ENCODE measurements around the gene COMMD7.
"Not testable (repeated sequence)": the region's sequence is repeated elsewhere in the genome, so short reads cannot be mapped to it uniquely, and the experiment has no call there.

COMMD7 gene

GRCh38 chr20:32728435-32728834, 14.8 kb downstream of the COMMD7 start:
- DNase-seq (ENCODE audit: low read depth), result not testable (repeated sequence)

GRCh38 chr20:32727683-32728082, 15.6 kb downstream of the COMMD7 start:
- DNase-seq (ENCODE audit: low read depth), result peak; percentile 62

DNA sequence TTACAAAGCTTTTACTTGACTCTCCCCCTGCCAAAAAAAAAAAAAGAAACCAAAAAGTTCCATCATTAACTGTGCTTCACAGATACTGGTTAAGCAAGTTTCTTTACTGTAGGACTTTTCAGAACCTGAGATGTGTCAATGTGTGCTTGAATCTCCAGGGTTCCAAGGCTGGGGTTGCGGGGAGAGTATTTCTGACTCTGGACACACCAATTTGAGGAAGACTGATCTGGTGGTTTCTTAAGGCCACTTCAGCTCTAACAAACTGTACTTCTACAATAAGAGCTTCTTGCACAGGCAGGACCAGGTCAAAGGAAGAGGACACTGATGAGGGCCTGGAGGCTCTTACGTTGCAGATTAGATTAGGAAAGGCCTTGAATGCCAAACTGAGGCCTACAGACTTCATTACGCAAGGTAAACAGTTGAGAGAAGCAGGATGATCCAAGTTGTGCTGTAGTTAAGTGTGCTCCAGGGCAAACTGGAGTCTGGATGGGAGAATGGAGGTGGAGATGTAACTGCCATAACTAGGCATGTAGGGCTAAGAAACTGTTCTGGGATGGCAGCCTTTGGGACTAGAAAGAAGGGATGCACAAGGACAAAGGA, 24.4 kb downstream of the COMMD7 start:
- DNase-seq (ENCODE audit: low read depth), result no peak

DNA sequence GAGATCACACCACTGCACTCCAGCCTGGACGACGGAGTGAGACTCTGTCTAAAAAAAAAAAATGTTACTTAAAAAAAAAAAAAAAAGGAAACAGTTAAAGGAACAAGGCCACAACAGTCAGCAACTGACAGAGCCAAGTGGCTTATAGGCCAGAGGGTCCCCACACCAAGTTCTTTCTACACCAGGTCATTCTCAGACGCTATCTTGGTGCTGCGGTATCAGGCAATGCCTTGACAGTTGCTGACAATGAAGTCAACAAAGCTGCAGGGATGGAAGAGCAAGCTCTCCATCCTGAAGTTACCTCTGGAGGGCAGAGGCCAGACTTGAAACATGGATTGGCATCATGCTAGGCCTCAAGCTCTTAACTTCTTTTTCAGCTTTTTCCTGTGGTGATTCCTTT, 31.9 kb downstream of the COMMD7 start:
- no peak for DNase-seq (ENCODE audit: low read depth)

- no peak for DNase-seq (ENCODE audit: low read depth)
Measured at GRCh38 chr20:32709632-32710121, 33.6 kb downstream of the COMMD7 start.

DNA sequence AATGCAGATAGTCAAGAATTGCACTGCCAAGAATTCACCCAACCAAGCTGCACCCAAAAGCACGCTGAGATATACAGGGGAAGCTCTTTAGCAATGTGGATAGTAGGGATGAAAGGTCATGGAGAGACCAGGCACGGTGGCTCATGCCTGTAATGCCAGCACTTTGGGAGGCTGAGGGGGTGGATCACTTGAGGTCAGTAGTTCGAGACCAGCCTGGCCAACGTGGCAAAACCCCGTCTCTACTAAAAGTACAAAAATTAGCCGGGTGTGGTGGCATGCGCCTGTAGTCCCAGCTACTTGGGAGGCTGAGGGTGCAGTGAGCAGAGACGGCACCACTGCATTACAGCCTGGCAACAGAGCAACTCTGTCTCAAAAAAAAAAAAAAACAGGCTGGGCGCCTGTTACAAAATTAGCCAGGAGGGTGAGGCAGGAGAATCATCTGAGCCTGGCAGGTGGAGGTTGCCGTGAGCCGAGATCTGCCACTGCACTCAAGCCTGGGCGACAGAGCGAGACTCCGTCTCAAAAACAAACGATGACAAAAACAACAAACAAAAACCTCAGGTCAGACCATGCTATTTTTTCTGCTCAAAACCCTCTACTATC, 34.1 kb downstream of the COMMD7 start:
- not testable (repeated sequence) for DNase-seq (ENCODE audit: low read depth)

GRCh38 chr20:32707691-32708581, 35.3 kb downstream of the COMMD7 start:
- DNase-seq (ENCODE audit: low read depth), result peak; percentile 84

- no peak for DNase-seq (ENCODE audit: low read depth)
Measured at GRCh38 chr20:32706486-32706885, 36.8 kb downstream of the COMMD7 start.

DNA sequence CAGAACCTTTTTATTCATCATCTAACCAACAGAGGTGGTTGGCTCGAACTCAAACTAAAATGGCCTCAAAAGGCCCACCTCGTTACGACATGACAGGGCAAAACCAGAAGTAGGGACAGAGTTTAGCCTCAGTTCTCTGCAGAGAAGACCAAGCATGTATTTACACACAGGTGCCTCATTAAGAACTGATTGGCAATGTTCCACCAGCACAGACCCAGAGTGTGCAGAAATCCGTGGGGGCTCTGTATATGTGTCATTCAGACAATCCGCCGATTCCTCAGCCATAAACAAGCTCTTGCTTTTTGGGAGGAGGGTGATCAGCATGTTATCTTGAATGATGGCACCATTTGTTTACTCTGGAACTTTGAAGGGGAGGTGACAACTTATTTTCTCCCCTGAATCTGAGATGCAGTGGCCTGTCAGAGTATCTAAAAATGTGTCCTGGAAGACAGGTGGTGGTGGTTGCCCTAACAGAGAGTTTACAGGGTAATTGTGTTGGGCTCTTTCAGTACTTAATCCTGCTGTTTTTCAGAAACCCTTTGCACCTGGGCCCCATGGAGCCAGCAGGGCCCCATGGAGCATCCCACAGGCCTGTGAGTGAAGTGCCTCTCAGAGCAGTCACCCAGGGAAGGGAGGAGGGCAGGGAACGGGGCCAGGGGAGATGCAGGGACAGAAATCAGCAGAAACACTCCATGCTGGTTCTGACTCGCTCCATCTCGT, 40.4 kb downstream of the COMMD7 start:
- no peak for DNase-seq (ENCODE audit: low read depth)

DNA sequence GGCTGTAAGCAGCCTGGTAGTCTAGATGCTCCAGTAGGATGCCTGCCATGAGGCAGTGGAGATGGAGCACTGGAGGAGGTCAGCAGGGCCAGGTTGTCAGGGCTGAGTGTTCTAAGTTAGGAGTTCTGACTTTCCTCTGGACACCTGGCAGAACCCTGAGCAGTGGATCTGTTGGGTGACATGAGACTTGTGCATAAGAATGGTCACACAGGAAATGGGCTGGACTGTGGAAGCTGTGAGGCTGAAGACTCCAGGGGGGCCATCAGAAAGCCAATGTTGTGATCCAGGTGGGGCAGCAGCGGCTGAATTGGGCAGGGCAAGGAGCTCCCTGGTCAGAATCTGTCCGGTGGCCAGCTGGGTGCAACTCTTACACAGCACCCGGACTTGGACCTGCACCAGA, 45.7 kb downstream of the COMMD7 start:
- DNase-seq (ENCODE audit: low read depth), result no peak

GRCh38 chr20:32695089-32695488, 48.2 kb downstream of the COMMD7 start:
- DNase-seq (ENCODE audit: low read depth), result no peak

GRCh38 chr20:32688966-32689365, 54.3 kb downstream of the COMMD7 start:
- DNase-seq (ENCODE audit: low read depth), result not testable (repeated sequence)

- DNase-seq (ENCODE audit: low read depth), result no peak
Measured at GRCh38 chr20:32687180-32687532, 56.1 kb downstream of the COMMD7 start.

- DNase-seq (ENCODE audit: low read depth), result no peak
Measured at GRCh38 chr20:32686530-32687179, 56.6 kb downstream of the COMMD7 start.

- peak; percentile 96 for DNase-seq (ENCODE audit: low read depth)
Measured at GRCh38 chr20:32685541-32686529, 57.4 kb downstream of the COMMD7 start.

- no peak for DNase-seq (ENCODE audit: low read depth)
Measured at GRCh38 chr20:32682508-32682987, 60.7 kb downstream of the COMMD7 start.

- DNase-seq (ENCODE audit: low read depth), result no peak
Measured at GRCh38 chr20:32681175-32682084, 61.8 kb downstream of the COMMD7 start.

DNA sequence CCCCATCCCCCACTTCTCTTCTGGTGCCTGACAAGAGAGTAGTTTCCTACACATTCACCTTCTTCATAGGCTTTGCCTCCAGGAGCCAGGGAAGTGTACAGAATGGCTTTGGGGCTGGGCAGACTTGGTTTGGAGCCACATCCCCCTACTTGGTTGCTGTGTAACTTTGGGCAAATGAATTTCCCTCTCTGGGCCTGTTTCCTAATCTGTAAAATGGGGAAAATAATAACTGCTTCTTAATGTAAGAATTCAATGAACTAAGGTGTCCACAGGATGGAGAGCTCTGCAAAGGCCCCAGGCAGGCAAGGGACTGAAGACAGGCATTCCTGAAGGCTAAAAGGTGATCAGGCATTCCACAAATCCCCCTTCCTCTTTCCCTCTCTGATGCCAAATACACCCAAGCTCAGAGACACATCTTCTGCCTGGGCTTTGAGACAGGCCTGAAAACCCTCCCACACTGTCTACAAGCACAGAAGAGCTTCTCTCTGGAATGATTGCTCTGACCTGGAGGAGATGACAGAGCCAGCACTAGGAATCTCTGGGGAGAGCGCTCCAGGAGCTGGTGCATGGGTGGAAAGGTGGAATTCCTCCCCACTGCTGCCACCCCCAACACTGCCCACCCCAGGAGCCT, 62.6 kb downstream of the COMMD7 start:
- DNase-seq (ENCODE audit: low read depth), result no peak

- no peak for DNase-seq (ENCODE audit: low read depth)
Measured at GRCh38 chr20:32678948-32679347, 64.3 kb downstream of the COMMD7 start.

Measured in HS-5 (cell line).